Nephron progenitor cell (in vitro differentiated cells): ENCODE measurements around the gene POC1B.

ENCODE experiments used
- DNase-seq: peaks from one replicate; pipeline ENCODE4 v3.0.0; 2021
- H3K27ac Mint-ChIP-seq: 2 replicates; pipeline ENCODE4 v1.8.0; 2021; ENCODE audit warnings: mild to moderate bottlenecking, moderate library complexity, mixed read lengths
- H3K27me3 Mint-ChIP-seq: 2 replicates; pipeline ENCODE4 v1.8.0; 2021; ENCODE audit warnings: mild to moderate bottlenecking, low read depth, mixed read lengths; ENCODE audit not compliant: poor library complexity
- H3K36me3 Mint-ChIP-seq: 2 replicates; pipeline ENCODE4 v1.8.0; 2021; ENCODE audit warnings: low read depth, mixed read lengths
- H3K4me1 Mint-ChIP-seq: 2 replicates; pipeline ENCODE4 v1.8.0; 2021; ENCODE audit warnings: mixed read lengths
- H3K4me3 Mint-ChIP-seq: 2 replicates; pipeline ENCODE4 v1.8.0; 2021; ENCODE audit warnings: mild to moderate bottlenecking, moderate library complexity, mixed read lengths
- H3K9me3 Mint-ChIP-seq: 2 replicates; pipeline ENCODE4 v1.8.0; 2021; ENCODE audit warnings: mild to moderate bottlenecking, moderate library complexity, mixed read lengths
- TF ChIP-seq, protein P1 (sequence below): fragments of 200-600 bp; sonication (generic); IDR thresholded peaks from 2 replicates; pipeline ENCODE4 v1.5.0; 2021; ENCODE audit warnings: antibody characterized with exemption

The POC1B gene

DNA sequence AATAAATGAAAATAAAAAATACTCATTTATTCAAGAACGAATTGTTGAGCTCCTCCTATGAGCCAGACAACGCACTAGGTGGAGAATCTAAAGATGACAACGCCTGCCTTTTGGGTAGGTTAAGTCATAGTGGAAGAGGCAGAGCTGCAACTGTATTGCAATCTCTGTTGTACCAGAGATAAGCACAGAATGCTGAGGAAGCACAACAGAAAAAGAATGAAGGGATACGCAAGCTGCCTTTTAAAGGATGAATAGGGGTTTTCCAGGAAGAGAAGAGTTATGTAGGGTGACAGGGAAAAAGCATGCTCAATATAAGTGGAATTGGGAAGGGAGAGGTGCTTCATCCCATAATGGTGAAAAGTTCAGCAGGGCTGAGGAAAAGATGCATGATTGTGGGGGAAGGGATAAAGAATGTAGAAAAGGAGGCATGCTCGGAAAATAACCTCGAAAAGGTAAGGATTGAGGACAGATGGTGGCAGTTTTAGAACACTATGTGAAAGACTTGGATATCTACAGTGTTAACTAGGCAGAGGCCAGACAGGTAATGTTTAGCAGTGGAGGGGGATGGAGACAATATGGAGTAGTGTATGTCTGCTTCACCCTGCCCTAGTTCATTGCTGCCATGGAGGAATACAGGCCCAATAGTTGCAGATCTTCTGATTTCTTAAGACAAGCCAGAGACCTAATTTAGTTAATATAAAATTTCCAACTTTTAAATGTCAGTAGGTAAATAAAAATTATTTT lies 109.6 kb downstream of the POC1B start:
- H3K4me1 Mint-ChIP-seq, result peaks cover 27% of the 10 kb centered on the region
- H3K36me3 Mint-ChIP-seq, result peaks cover 6% of the 10 kb centered on the region
- DNase-seq, result no peak
- no peak overlapping the region for H3K4me3 Mint-ChIP-seq
- peaks cover 3% of the 10 kb centered on the region for H3K27me3 Mint-ChIP-seq
- no peak overlapping the region for H3K27ac Mint-ChIP-seq
- TF ChIP-seq, protein P1, sequence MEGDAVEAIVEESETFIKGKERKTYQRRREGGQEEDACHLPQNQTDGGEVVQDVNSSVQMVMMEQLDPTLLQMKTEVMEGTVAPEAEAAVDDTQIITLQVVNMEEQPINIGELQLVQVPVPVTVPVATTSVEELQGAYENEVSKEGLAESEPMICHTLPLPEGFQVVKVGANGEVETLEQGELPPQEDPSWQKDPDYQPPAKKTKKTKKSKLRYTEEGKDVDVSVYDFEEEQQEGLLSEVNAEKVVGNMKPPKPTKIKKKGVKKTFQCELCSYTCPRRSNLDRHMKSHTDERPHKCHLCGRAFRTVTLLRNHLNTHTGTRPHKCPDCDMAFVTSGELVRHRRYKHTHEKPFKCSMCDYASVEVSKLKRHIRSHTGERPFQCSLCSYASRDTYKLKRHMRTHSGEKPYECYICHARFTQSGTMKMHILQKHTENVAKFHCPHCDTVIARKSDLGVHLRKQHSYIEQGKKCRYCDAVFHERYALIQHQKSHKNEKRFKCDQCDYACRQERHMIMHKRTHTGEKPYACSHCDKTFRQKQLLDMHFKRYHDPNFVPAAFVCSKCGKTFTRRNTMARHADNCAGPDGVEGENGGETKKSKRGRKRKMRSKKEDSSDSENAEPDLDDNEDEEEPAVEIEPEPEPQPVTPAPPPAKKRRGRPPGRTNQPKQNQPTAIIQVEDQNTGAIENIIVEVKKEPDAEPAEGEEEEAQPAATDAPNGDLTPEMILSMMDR, result no peak
- no peaks in the 10 kb centered on the region for H3K9me3 Mint-ChIP-seq

GRCh38 chr12:89414851-89415250 lies 111.0 kb downstream of the POC1B start:
- Mint-ChIP-seq H3K4me1 (peaks cover 24% of the 10 kb centered on the region), H3K27me3 (peaks cover 3% of the 10 kb centered on the region), H3K9me3 (peaks cover 4% of the 10 kb centered on the region), H3K4me3 (no peak overlapping the region), H3K27ac (no peak overlapping the region), H3K36me3 (peaks cover 6% of the 10 kb centered on the region)
- TF ChIP-seq, protein P1, result no peak
- no peak for DNase-seq

- Mint-ChIP-seq H3K4me3 (no peak overlapping the region), H3K9me3 (peaks cover 9% of the 10 kb centered on the region), H3K27ac (no peak overlapping the region), H3K27me3 (peaks cover 3% of the 10 kb centered on the region), H3K4me1 (peaks cover 24% of the 10 kb centered on the region), H3K36me3 (peaks cover 6% of the 10 kb centered on the region)
- no peak for DNase-seq
- TF ChIP-seq, protein P1, result no peak
Measured at GRCh38 chr12:89414322-89414721, 111.5 kb downstream of the POC1B start.

DNA sequence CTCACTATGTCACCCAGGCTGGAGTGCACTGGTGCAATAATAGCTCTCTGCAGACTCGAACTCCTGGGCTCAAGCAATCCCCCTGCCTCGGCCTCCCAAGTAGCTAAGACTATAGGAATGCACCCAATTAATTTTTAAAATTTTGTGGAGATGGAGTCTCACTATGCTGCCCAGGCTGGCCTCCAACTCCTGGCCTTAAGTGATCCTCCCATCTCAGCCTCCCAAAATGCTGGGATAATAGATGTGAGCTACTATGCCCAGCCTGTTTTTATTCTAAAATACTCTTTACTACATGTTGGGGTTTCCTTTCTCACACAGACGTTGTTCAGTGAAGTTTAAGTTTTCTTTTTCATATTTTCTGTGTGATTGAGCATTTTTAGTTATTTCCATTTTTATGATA lies 112.6 kb downstream of the POC1B start:
- TF ChIP-seq, protein P1, result no peak
- peaks cover 9% of the 10 kb centered on the region for H3K36me3 Mint-ChIP-seq
- H3K27me3 Mint-ChIP-seq, result peaks cover 3% of the 10 kb centered on the region
- H3K27ac Mint-ChIP-seq, result no peak overlapping the region
- H3K4me1 Mint-ChIP-seq, result peaks cover 19% of the 10 kb centered on the region
- peaks cover 19% of the 10 kb centered on the region for H3K9me3 Mint-ChIP-seq
- no peak overlapping the region for H3K4me3 Mint-ChIP-seq
- no peak for DNase-seq

DNA sequence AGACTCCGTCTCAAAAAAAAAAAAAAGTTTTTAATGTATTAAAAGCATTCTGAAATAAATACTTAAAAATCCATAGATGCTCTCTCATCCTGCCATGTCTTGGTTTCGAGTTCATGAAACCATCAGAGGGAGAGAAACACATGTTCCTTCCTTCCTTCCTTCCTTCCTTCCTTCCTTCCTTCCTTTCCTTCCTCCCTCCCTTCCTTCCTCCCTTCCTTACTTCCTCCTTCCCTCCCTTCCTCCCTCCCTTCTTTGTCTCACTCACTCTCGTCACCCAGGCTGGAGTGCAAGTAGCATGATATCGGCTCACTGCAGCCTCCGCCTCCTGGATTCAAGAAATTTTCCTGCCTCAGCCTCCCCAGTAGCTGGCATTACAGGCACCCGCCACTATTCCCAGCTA lies 113.2 kb downstream of the POC1B start:
- H3K27ac Mint-ChIP-seq, result no peak overlapping the region
- TF ChIP-seq, protein P1, result no peak
- peaks cover 13% of the 10 kb centered on the region for H3K4me1 Mint-ChIP-seq
- no peak overlapping the region for H3K4me3 Mint-ChIP-seq
- peaks cover 19% of the 10 kb centered on the region for H3K9me3 Mint-ChIP-seq
- H3K27me3 Mint-ChIP-seq, result peaks cover 3% of the 10 kb centered on the region
- DNase-seq, result no peak
- H3K36me3 Mint-ChIP-seq, result peaks cover 9% of the 10 kb centered on the region

GRCh38 chr12:89411846-89412245 lies 114.0 kb downstream of the POC1B start:
- H3K27ac Mint-ChIP-seq, result peak overlapping the region; percentile 69
- H3K27me3 Mint-ChIP-seq, result peaks cover 3% of the 10 kb centered on the region
- H3K4me1 Mint-ChIP-seq, result peaks cover 12% of the 10 kb centered on the region
- H3K36me3 Mint-ChIP-seq, result peaks cover 9% of the 10 kb centered on the region
- no peak for DNase-seq
- H3K4me3 Mint-ChIP-seq, result no peak overlapping the region
- TF ChIP-seq, protein P1, result no peak
- H3K9me3 Mint-ChIP-seq, result peaks cover 19% of the 10 kb centered on the region
